ENCODE measurements around the gene PRPF6.

The PRPF6 gene

GRCh38 chr20:64065974-64066343 is 85.0 kb downstream of the PRPF6 start:
- DNase-seq = no peak

GRCh38 chr20:64067005-64067632 is 86.2 kb downstream of the PRPF6 start:
- no peak for DNase-seq

GRCh38 chr20:64067733-64068307 is 86.9 kb downstream of the PRPF6 start:
- no peak for DNase-seq

GRCh38 chr20:64068386-64069208 is 87.7 kb downstream of the PRPF6 start:
- no peak for DNase-seq

GRCh38 chr20:64069209-64069613 is 88.3 kb downstream of the PRPF6 start:
- DNase-seq = no peak

GRCh38 chr20:64069614-64070243 is 88.8 kb downstream of the PRPF6 start:
- DNase-seq = no peak

- DNase-seq = no peak
Measured at GRCh38 chr20:64070244-64070993, 89.5 kb downstream of the PRPF6 start.

GRCh38 chr20:64071341-64072332 is 90.7 kb downstream of the PRPF6 start:
- no peak for DNase-seq

GRCh38 chr20:64072498-64073063 is 91.6 kb downstream of the PRPF6 start:
- no peak for DNase-seq

- DNase-seq = no peak
Measured at GRCh38 chr20:64073476-64074183, 92.7 kb downstream of the PRPF6 start.

- no peak for DNase-seq
Measured at GRCh38 chr20:64074184-64074789, 93.4 kb downstream of the PRPF6 start.

GRCh38 chr20:64074963-64075362 is 94.0 kb downstream of the PRPF6 start:
- no peak for DNase-seq

GRCh38 chr20:64075556-64075955 is 94.6 kb downstream of the PRPF6 start:
- no peak for DNase-seq

- DNase-seq = no peak
Measured at GRCh38 chr20:64076061-64076997, 95.4 kb downstream of the PRPF6 start.

GRCh38 chr20:64077094-64077493 is 96.2 kb downstream of the PRPF6 start:
- peak; percentile 17 to 81 for DNase-seq

GRCh38 chr20:64077541-64077875 is 96.6 kb downstream of the PRPF6 start:
- DNase-seq = no peak

- DNase-seq = peak in 1 of 2 donors; percentile 34
Measured at GRCh38 chr20:64077876-64078551, 97.1 kb downstream of the PRPF6 start.

GRCh38 chr20:64078934-64079272 is 98.0 kb downstream of the PRPF6 start:
- no peak for DNase-seq

Data from bone marrow (tissue), 2 donors.